Astrocyte (in vitro differentiated cells and primary cell): ENCODE results near the gene RUNX1.

Experiments used
- EZH2 ChIP-seq: IDR thresholded peaks from 2 replicates; pipeline ENCODE4 v1.6.1; 2012; ENCODE audit warnings: mild to moderate bottlenecking, low read length, inconsistent platforms; ENCODE audit not compliant: insufficient read depth
- TF ChIP-seq, protein P1 (sequence below): IDR thresholded peaks from 2 replicates; pipeline ENCODE4 v1.5.1; 2011; ENCODE audit warnings: low read depth, mild to moderate bottlenecking, inconsistent platforms, low read length, moderate library complexity; ENCODE audit not compliant: insufficient read depth

GRCh38 chr21:35023396-35024070 is 25.6 kb downstream of the RUNX1 start:
- TF ChIP-seq, protein P1, sequence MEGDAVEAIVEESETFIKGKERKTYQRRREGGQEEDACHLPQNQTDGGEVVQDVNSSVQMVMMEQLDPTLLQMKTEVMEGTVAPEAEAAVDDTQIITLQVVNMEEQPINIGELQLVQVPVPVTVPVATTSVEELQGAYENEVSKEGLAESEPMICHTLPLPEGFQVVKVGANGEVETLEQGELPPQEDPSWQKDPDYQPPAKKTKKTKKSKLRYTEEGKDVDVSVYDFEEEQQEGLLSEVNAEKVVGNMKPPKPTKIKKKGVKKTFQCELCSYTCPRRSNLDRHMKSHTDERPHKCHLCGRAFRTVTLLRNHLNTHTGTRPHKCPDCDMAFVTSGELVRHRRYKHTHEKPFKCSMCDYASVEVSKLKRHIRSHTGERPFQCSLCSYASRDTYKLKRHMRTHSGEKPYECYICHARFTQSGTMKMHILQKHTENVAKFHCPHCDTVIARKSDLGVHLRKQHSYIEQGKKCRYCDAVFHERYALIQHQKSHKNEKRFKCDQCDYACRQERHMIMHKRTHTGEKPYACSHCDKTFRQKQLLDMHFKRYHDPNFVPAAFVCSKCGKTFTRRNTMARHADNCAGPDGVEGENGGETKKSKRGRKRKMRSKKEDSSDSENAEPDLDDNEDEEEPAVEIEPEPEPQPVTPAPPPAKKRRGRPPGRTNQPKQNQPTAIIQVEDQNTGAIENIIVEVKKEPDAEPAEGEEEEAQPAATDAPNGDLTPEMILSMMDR = no peak
- no peak for TF ChIP-seq EZH2
